Measurements from ENCODE around the gene ASTN2.
"Not testable (repeated sequence)": the region's sequence is repeated elsewhere in the genome, so short reads cannot be mapped to it uniquely, and the experiment has no call there.

- TF ChIP-seq, protein P1, sequence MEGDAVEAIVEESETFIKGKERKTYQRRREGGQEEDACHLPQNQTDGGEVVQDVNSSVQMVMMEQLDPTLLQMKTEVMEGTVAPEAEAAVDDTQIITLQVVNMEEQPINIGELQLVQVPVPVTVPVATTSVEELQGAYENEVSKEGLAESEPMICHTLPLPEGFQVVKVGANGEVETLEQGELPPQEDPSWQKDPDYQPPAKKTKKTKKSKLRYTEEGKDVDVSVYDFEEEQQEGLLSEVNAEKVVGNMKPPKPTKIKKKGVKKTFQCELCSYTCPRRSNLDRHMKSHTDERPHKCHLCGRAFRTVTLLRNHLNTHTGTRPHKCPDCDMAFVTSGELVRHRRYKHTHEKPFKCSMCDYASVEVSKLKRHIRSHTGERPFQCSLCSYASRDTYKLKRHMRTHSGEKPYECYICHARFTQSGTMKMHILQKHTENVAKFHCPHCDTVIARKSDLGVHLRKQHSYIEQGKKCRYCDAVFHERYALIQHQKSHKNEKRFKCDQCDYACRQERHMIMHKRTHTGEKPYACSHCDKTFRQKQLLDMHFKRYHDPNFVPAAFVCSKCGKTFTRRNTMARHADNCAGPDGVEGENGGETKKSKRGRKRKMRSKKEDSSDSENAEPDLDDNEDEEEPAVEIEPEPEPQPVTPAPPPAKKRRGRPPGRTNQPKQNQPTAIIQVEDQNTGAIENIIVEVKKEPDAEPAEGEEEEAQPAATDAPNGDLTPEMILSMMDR (IDR thresholded peaks at IDR 0.05) = not testable (repeated sequence)
- not testable (repeated sequence) for TF ChIP-seq POLR2A (IDR thresholded peaks at IDR 0.05)
Observed at GRCh38 chr9:116830321-116830720, 584.5 kb downstream of the ASTN2 start.

Measured in right lobe of liver (tissue), 4 donors.